ACC112 (cell line): ENCODE results near the gene ETNK2.

Experiments
- H2AFZ ChIP-seq: fragments of 200-600 bp; sonication (generic); one replicate; pipeline ENCODE4 v1.6.0; 2017; ENCODE audit warnings: antibody characterized with exemption, low read length; ENCODE audit not compliant: unreplicated experiment
- H3K27ac ChIP-seq: fragments of 200-600 bp; sonication (generic); 2 replicates; pipeline ENCODE4 v1.5.1; 2014; ENCODE audit warnings: low read depth, mild to moderate bottlenecking, antibody characterized with exemption, low read length, moderate library complexity
- H3K27me3 ChIP-seq: fragments of 200-600 bp; sonication (generic); 2 replicates; pipeline ENCODE4 v1.6.1; 2014; ENCODE audit warnings: mild to moderate bottlenecking, antibody characterized with exemption, low read length, moderate library complexity, mixed read lengths; ENCODE audit not compliant: insufficient read depth
- H3K36me3 ChIP-seq: fragments of 200-600 bp; sonication (generic); 2 replicates; pipeline ENCODE4 v1.6.1; 2016; ENCODE audit warnings: mild to moderate bottlenecking, antibody characterized with exemption, low read length, moderate library complexity, mixed read lengths; ENCODE audit not compliant: insufficient read depth
- H3K4me1 ChIP-seq: fragments of 200-600 bp; sonication (generic); one replicate; pipeline ENCODE4 v1.6.1; 2016; ENCODE audit warnings: low read length, mixed read lengths; ENCODE audit not compliant: insufficient read depth, unreplicated experiment, control insufficient read depth
- H3K4me3 ChIP-seq: fragments of 200-600 bp; sonication (generic); 2 replicates; pipeline ENCODE4 v1.5.1; 2014; ENCODE audit warnings: mild to moderate bottlenecking, low read depth, low read length
- H3K79me2 ChIP-seq: fragments of 200-600 bp; sonication (generic); one replicate; pipeline ENCODE4 v1.6.0; 2016; ENCODE audit warnings: low read length; ENCODE audit not compliant: control insufficient read depth, unreplicated experiment, insufficient read depth

ETNK2 gene, protein sequence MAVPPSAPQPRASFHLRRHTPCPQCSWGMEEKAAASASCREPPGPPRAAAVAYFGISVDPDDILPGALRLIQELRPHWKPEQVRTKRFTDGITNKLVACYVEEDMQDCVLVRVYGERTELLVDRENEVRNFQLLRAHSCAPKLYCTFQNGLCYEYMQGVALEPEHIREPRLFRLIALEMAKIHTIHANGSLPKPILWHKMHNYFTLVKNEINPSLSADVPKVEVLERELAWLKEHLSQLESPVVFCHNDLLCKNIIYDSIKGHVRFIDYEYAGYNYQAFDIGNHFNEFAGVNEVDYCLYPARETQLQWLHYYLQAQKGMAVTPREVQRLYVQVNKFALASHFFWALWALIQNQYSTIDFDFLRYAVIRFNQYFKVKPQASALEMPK

DNA sequence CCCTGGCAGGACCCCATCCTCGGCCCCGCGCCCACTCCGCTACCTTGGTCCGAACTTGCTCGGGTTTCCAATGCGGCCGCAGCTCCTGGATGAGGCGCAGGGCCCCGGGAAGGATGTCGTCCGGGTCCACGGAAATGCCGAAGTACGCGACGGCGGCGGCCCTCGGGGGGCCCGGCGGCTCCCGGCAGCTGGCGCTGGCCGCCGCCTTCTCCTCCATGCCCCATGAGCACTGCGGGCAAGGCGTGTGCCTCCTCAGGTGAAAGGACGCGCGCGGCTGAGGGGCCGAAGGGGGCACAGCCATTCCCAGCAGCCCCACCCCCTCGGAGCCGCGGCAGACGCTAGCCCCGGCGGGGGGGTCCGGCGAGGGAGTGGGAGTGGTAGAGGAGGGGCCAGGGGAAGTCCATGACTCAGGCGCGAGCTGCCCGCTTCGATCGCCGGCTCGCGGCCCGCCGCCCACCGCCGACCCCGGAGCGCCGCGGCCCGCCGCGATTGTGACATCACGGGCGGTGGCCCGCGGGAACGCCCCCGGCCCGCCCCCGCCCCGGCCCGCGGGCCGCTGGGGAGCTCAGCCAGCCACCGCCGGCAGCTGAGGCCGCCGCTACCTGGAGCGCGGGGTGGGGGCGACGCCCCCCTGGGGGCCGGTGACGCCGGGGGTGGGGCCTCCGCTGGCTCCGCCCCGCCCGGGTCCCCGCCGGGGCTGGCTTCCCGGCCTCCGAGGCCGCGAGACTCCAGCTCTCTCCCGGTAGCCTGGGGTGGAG, at the start of gene ETNK2:
ETNK2 (minus strand) TSS at position 493 of the 758 bp plus-strand sequence; CDS start at position 301, 192 bp downstream.
- no peaks in the 10 kb centered on the region for H3K4me1 ChIP-seq
- H3K27me3 ChIP-seq: no peaks in the 10 kb centered on the region
- H3K36me3 ChIP-seq: no peaks in the 10 kb centered on the region
- peak within 1 kb of the TSS; percentile 81 for H2AFZ ChIP-seq
- H3K79me2 ChIP-seq: no peaks in the 10 kb centered on the region
- H3K4me3 ChIP-seq: peak within 1 kb of the TSS; percentile 77
- no peak within 1 kb of the TSS for H3K27ac ChIP-seq

DNA sequence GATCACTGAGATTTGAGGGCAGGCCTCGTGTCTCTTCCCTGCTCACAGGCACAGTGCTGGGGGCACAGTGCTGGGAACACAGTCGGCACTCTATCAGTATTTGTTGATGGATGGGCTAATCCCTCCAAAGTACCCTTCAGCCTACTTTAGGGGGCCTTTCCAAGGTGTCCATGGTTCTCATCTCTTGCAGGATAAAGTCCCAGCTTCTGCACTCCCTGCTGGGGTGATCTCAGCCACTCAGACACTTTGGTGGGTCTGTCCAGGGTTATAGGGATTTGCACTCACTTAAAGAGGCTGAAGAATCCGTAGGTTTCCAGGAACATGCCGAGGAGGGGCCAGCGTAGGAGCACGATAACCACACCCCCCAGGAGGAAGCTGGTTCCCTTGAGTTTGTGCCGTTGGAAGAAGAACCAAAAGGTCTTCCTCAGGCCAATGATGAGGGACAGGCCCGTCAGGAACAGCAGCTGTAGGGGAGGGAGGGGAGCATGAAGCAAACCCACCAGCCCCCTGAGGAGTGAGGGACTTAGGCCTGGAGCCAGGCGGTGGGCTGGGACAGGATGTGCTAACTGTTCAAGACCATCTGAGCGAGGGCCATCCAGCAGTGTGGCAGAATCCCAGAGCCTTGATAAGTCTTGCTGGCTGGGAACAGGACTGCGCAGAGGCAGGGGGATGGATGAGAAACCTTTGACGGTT, 49.6 kb upstream of the ETNK2 start:
- Histone ChIP-seq H3K4me1 (peaks cover 12% of the 10 kb centered on the region), H3K79me2 (no peaks in the 10 kb centered on the region), H3K27me3 (peaks cover 39% of the 10 kb centered on the region), H3K4me3 (no peak overlapping the region), H3K36me3 (no peaks in the 10 kb centered on the region), H2AFZ (no peak overlapping the region), H3K27ac (no peak overlapping the region)

GRCh38 chr1:204199579-204199978, 47.7 kb upstream of the ETNK2 start:
- no peak overlapping the region for H2AFZ ChIP-seq
- H3K27ac ChIP-seq: no peak overlapping the region
- no peaks in the 10 kb centered on the region for H3K79me2 ChIP-seq
- no peak overlapping the region for H3K4me3 ChIP-seq
- no peaks in the 10 kb centered on the region for H3K36me3 ChIP-seq
- peaks cover 22% of the 10 kb centered on the region for H3K27me3 ChIP-seq
- H3K4me1 ChIP-seq: peaks cover 12% of the 10 kb centered on the region

- Histone ChIP-seq H2AFZ (no peak overlapping the region), H3K4me1 (peaks cover 12% of the 10 kb centered on the region), H3K27me3 (peaks cover 16% of the 10 kb centered on the region), H3K4me3 (no peak overlapping the region), H3K27ac (no peak overlapping the region), H3K36me3 (no peaks in the 10 kb centered on the region), H3K79me2 (no peaks in the 10 kb centered on the region)
Observed at GRCh38 chr1:204198348-204199340, 46.8 kb upstream of the ETNK2 start.

DNA sequence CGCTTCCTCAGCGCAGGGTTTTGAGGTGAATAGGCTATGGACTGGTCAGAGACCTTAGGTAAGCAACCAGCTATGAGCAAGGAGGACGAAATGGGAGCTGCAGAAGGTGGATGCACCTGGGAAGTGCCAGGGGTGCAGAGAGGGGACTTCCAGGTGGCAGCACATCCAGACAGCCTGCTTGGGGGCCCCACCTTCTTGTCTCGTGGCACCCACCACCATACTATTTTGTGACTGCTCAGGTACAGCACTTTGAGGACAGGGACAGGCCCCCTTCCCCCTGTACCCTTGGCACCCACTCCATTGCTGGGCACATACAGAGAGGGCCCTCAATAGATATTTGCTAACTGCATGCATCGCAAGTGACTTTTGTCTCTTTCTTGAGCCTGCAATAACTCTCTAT, 45.2 kb upstream of the ETNK2 start:
- H3K4me3 ChIP-seq: no peak overlapping the region
- H2AFZ ChIP-seq: no peak overlapping the region
- no peak overlapping the region for H3K27ac ChIP-seq
- no peaks in the 10 kb centered on the region for H3K36me3 ChIP-seq
- peaks cover 16% of the 10 kb centered on the region for H3K27me3 ChIP-seq
- H3K79me2 ChIP-seq: no peaks in the 10 kb centered on the region
- peaks cover 12% of the 10 kb centered on the region for H3K4me1 ChIP-seq

- H3K27ac ChIP-seq: no peak within 1 kb of the TSS
- H3K79me2 ChIP-seq: no peaks in the 10 kb centered on the region
- H2AFZ ChIP-seq: no peak within 1 kb of the TSS
- no peak within 1 kb of the TSS for H3K4me3 ChIP-seq
- peaks cover 23% of the 10 kb centered on the region for H3K27me3 ChIP-seq
- no peaks in the 10 kb centered on the region for H3K36me3 ChIP-seq
- peaks cover 12% of the 10 kb centered on the region for H3K4me1 ChIP-seq
Observed at GRCh38 chr1:204196068-204196795, 44.4 kb upstream of the ETNK2 start, which contains the start of gene KISS1. KISS1 (minus strand) TSS chr1:204196491; CDS start chr1:204192876, 3,615 bp downstream.

DNA sequence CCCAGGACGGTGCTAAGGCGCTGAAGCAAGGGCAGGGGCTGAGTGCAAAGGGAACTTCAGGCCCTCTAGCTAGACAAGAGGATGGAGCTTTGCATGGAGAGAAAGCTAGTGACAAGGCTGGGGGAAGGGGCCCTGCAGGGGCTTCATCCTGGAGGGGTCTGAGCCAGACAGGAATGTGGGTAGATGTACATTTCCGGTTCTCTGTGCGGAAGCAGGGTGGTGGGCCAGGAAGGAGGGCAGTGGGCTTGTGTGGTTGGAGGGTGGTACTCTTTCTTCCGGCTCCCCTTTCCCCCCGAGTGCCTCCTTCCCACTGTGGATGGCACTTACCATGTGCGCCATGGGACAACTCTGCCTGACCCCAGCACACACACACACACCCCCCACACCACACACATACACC, 42.9 kb upstream of the ETNK2 start:
- no peaks in the 10 kb centered on the region for H3K79me2 ChIP-seq
- H2AFZ ChIP-seq: no peak overlapping the region
- H3K36me3 ChIP-seq: no peaks in the 10 kb centered on the region
- H3K4me1 ChIP-seq: peaks cover 15% of the 10 kb centered on the region
- no peak overlapping the region for H3K4me3 ChIP-seq
- H3K27me3 ChIP-seq: peaks cover 31% of the 10 kb centered on the region
- no peak overlapping the region for H3K27ac ChIP-seq

- Histone ChIP-seq H2AFZ (no peak overlapping the region), H3K36me3 (no peaks in the 10 kb centered on the region), H3K4me3 (no peak overlapping the region), H3K4me1 (peaks cover 17% of the 10 kb centered on the region), H3K27ac (no peak overlapping the region), H3K27me3 (peaks cover 38% of the 10 kb centered on the region), H3K79me2 (no peaks in the 10 kb centered on the region)
Observed at GRCh38 chr1:204194080-204194479, 42.2 kb upstream of the ETNK2 start.

DNA sequence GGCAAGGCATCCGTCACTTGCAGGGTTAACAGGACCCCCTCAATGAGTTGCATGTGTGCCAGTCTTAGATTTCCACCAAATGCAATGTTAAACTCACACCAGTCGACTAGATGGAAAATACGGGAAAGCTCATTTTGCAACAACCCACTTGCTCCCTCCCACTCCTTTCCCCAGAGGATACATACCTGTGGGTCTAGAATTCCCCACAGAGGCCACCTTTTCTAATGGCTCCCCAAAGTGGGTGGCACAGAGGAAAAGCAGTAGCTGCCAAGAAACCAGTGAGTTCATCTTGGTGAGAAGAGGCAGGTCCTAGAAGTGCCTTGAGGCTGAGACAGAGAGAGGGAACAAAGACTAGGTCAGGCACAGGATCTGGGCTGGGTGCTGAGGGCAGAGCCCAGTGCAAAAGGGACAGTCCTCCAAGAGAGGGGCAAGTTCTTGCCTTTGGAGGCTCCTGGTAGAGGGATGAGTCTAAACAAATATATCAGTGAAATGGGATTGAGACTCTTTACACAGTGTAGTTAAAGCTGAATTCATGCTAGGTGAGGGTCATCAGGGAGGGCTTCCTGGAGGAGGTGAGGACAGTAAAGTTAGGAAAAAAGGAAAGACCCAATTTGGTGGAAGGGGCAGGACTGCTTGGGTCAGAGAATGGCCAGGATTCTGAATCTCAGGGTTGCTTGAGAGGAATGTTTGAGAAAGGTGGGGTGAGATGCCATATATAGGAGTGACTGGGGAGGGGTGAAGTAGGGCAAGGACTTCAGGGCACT, 40.9 kb upstream of the ETNK2 start:
- H3K27ac ChIP-seq: no peak overlapping the region

More for the DNA sequence above, 40.9 kb upstream of the ETNK2 start:
- Histone ChIP-seq H3K27me3 (peaks cover 51% of the 10 kb centered on the region), H3K79me2 (no peaks in the 10 kb centered on the region), H3K4me1 (peaks cover 6% of the 10 kb centered on the region), H2AFZ (no peak overlapping the region), H3K4me3 (no peak overlapping the region), H3K36me3 (no peaks in the 10 kb centered on the region)
